Activated CD4-positive, alpha-beta memory T cell treated with anti-CD3 and anti-CD28 coated beads, Interleukin-2, amount 10 ng/mL, durations not matched to agents 7 days and 5 days (primary cell): ENCODE results near the gene MCF2L2. TPM values are rescaled to one million over a fixed set of nuclear protein-coding genes. Genes with fewer than 3 reads are reported as not detected.

Experiments
- CTCF ChIA-PET: fragments of 350-600 bp; sonication (Branson Sonifier 250); formaldehyde crosslinking; loops from one replicate; lab custom pipeline; 2021; ENCODE audit warnings: antibody characterized with exemption, inconsistent platforms; lab: Charles Lee
- POLR2A ChIA-PET: fragments of 350-600 bp; sonication (Branson Sonifier 250); formaldehyde crosslinking; loops from one replicate; lab custom pipeline; 2021; ENCODE audit warnings: antibody characterized with exemption; lab: Charles Lee
- DNase-seq: peaks from one replicate; pipeline ENCODE4 v3.0.0-alpha.2; 2020
- H3K27ac Mint-ChIP-seq: one replicate; pipeline ENCODE4 v1.8.0; 2021; ENCODE audit warnings: mild to moderate bottlenecking, mixed read lengths
- H3K27me3 Mint-ChIP-seq: one replicate; pipeline ENCODE4 v1.8.0; 2021; ENCODE audit warnings: mixed read lengths
- H3K36me3 Mint-ChIP-seq: one replicate; pipeline ENCODE4 v1.8.0; 2021; ENCODE audit warnings: low read depth, mixed read lengths
- H3K4me1 Mint-ChIP-seq: one replicate; pipeline ENCODE4 v1.8.0; 2021; ENCODE audit warnings: mixed read lengths
- H3K4me3 Mint-ChIP-seq: one replicate; pipeline ENCODE4 v1.8.0; 2021; ENCODE audit warnings: mild to moderate bottlenecking, mixed read lengths
- H3K9me3 Mint-ChIP-seq: one replicate; pipeline ENCODE4 v1.8.0; 2021; ENCODE audit warnings: mixed read lengths
- total RNA-seq, 2 experiments: library from RNA; stranded (reverse); gene quantifications; one replicate each; pipeline ENCODE4 v1.2.3, GENCODE V29; 2021

The MCF2L2 gene
- total RNA-seq, 2 experiments from 2014 or later: 6.6 to 7.0 TPM

- Mint-ChIP-seq H3K4me3 (no peak overlapping the region), H3K27me3 (peaks cover 18% of the 10 kb centered on the region), H3K4me1 (peaks cover 4% of the 10 kb centered on the region), H3K9me3 (no peaks in the 10 kb centered on the region), H3K27ac (no peak overlapping the region), H3K36me3 (no peaks in the 10 kb centered on the region)
- ChIA-PET CTCF (no interaction called here), POLR2A (no interaction called here)
- DNase-seq: no peak
These were observed 168.8 kb downstream of the MCF2L2 start for GRCh38 chr3:183259621-183260020.

DNA sequence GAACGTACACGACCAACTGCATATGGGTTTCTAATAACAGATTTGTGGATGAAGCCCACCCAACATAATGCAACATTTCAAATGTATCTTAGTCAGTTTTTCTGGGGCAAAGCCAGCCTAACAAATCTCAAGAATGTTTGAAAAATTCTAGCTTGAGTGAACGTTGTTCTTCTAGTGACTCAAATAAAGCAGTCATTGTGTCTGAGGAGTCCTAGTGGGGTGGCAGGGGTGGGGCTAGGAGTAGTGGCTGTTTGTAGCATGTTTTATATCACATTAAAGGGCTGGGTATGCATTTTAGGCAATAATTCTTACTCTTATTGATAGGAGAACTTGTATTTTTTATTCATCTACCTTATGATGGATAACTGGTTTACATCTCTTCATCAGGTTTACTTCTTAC lies 169.3 kb downstream of the MCF2L2 start:
- Mint-ChIP-seq H3K4me3 (no peak overlapping the region), H3K36me3 (no peaks in the 10 kb centered on the region), H3K27me3 (peaks cover 19% of the 10 kb centered on the region), H3K4me1 (peaks cover 5% of the 10 kb centered on the region), H3K27ac (no peak overlapping the region), H3K9me3 (no peaks in the 10 kb centered on the region)
- POLR2A ChIA-PET: no interaction called here
- DNase-seq: no peak
- CTCF ChIA-PET: interaction anchor here (2.5 kb wide), 1 partner anchor 27 kb away, joined by 7 read pairs; no protein-coding TSS in a partner anchor

GRCh38 chr3:183255348-183255730 lies 173.1 kb downstream of the MCF2L2 start:
- POLR2A ChIA-PET: no interaction called here

DNA sequence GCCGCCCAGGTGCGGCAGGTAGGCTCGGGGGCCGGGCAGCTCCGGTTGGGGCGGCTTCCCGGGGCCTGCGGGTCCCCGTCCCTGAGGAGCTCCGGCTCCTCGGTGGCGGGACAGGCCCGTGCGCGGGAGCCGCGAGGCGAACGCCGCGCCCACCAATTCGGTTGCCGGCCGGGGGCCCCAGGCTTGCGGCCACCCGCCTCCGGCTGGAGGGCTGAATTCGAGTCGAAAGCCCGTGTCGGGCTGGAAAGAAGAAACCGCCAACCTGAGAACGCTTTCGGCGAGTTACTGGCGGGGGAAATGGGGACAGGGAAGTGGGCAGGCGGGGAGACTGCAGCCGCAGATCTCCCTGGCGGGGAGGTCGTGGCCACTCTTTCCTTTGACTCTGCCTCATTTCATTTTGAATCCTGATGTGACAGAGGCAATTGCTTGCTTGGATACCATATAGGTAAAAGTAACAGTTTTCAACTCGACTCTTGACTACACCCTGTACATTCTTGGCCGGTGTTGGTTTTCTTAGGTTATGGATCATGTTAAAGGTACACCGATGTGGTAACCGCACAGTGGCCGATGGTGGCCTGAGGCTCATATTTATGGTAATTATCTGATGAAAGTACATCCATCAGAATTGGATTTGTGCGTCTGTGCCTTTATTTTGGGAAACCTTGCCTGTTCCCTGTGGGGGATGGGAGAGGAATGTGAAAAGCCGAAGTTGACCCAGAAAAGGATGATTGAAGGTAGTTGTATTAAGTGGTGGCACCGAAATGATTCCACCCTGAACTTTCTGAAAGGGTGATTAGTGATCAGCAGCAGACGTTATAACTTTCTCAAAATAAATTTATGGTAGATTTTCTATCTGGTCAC lies 173.7 kb downstream of the MCF2L2 start:
- POLR2A ChIA-PET: interaction anchor here (1.0 kb wide), 1 partner anchor 174 kb away, joined by 3 read pairs; the partner anchor contains the start of gene MCF2L2
- no peaks in the 10 kb centered on the region for H3K9me3 Mint-ChIP-seq
- CTCF ChIA-PET: interaction anchor here (1.3 to 1.6 kb wide), 3 partner anchors 66 to 129 kb away, joined by 3 to 8 read pairs (median 4); no protein-coding TSS in a partner anchor
- no peaks in the 10 kb centered on the region for H3K36me3 Mint-ChIP-seq
- peak overlapping the region; percentile 58 for H3K4me3 Mint-ChIP-seq
- peaks cover 9% of the 10 kb centered on the region for H3K4me1 Mint-ChIP-seq
- H3K27ac Mint-ChIP-seq: no peak overlapping the region
- DNase-seq: no peak
- peaks cover 31% of the 10 kb centered on the region for H3K27me3 Mint-ChIP-seq

More at GRCh38 chr3:183255348-183255730, 173.1 kb downstream of the MCF2L2 start:
- no peaks in the 10 kb centered on the region for H3K36me3 Mint-ChIP-seq
- CTCF ChIA-PET: no interaction called here
- H3K4me1 Mint-ChIP-seq: peaks cover 9% of the 10 kb centered on the region
- no peak overlapping the region for H3K27ac Mint-ChIP-seq
- peaks cover 31% of the 10 kb centered on the region for H3K27me3 Mint-ChIP-seq
- peak overlapping the region; percentile 58 for H3K4me3 Mint-ChIP-seq
- DNase-seq: no peak
- H3K9me3 Mint-ChIP-seq: no peaks in the 10 kb centered on the region

DNA sequence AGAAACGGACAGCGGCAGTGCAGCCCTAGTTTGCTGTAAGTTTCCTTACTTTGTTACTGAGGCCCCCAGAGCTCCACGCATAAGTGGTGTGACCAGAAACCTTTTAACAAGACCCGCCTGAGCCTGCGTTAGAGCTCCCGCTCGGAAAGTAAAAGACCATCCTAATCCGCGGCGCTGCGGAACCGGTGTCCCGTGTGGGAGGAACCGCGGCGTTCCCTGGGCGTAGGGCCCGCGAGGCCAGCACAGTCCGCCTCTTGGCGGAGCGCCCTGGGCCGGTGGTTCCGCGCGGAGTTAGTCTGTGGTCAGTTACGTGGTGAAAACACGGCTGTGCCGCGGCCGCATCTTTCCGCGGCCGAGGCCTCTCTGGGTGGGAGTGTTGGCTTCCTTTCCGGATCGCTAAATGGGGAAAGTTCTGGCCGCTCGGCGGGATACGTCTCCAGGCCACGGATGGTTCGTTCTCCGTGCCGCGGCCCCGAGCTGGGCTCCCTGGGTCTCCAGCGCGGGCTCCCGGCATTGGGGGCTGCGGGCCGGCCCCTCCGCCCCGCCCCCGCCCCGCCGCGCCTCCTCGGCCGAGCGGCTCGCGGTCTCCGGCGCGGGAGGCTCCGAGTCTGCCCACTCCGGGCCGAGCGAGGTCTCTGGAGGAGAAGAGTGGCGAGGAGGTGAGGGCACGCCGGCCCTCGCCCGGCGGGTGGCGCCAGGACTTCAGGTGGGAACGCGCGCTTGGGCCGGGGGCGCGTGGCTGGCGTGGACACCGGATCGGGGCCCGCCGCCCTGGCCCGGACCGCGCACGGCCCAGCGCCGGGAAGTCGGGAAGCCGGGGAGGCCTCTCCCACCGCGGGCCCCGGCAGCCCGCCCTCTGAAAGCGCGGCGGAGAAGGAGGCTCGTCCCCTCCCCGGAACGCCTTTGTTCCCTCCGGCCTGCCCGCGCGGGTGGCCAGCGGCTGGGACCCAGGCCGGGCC lies 174.6 kb downstream of the MCF2L2 start:
- ChIA-PET CTCF (interaction anchor here (1.3 to 1.6 kb wide), 3 partner anchors 67 to 130 kb away, joined by 3 to 8 read pairs (median 4); no protein-coding TSS in a partner anchor), POLR2A (interaction anchor here (1.0 to 1.2 kb wide), 2 partner anchors 29 to 175 kb away, joined by 3 read pairs; partner anchors contain the start of gene MCF2L2)
- peak; percentile 24 for DNase-seq
- H3K27ac Mint-ChIP-seq: no peak overlapping the region
- H3K27me3 Mint-ChIP-seq: peaks cover 31% of the 10 kb centered on the region
- H3K4me3 Mint-ChIP-seq: peak overlapping the region; percentile 64
- peaks cover 9% of the 10 kb centered on the region for H3K4me1 Mint-ChIP-seq
- H3K9me3 Mint-ChIP-seq: no peaks in the 10 kb centered on the region
- no peaks in the 10 kb centered on the region for H3K36me3 Mint-ChIP-seq

GRCh38 chr3:183252973-183253527 lies 175.4 kb downstream of the MCF2L2 start, which contains the start of gene B3GNT5:
Gene B3GNT5 (plus strand): TSS chr3:183253253. CDS start chr3:183269799, 16,546 bp downstream.
- Mint-ChIP-seq H3K27me3 (peaks cover 28% of the 10 kb centered on the region), H3K27ac (no peak within 1 kb of the TSS), H3K4me3 (peak within 1 kb of the TSS; percentile 64), H3K36me3 (no peaks in the 10 kb centered on the region), H3K9me3 (no peaks in the 10 kb centered on the region), H3K4me1 (peaks cover 9% of the 10 kb centered on the region)
- POLR2A ChIA-PET: interaction anchor here (1.2 to 1.5 kb wide), 2 partner anchors 10 to 28 kb away, joined by 3 read pairs; no protein-coding TSS in a partner anchor
- DNase-seq: peak; percentile 26
- CTCF ChIA-PET: interaction anchor here (0.6 to 1.6 kb wide), 4 partner anchors 67 to 131 kb away, joined by 3 to 8 read pairs (median 4); no protein-coding TSS in a partner anchor

DNA sequence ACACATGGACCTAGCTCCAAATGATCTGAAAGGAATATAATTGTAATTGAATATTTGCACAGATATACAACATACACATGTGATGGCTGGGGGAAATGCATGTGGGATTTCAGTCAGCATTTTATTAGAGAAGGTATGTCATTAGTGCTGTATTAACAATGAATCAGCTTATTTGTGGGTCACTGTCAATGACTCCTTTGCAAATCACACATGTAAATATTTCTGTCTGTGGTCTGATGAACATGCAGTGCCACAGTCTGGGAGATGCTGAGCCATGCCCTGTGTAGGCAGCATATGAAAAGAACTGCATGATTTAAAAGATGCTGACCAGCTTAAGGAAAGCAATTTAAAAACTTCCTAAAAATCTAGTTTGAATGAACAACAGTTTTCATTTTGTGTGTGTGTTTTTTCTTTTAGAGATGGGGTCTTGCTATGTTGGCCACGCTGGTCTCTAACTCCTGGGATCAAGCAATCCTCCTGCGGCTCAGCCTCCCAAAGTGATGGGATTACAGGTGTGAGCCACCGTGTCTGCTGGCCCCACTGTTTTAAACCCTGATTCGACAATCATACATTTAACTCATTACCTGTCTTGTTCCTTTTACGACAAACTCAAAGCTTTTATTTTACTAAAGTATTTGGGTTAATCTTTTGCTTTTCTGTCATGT lies 176.2 kb downstream of the MCF2L2 start:
- Mint-ChIP-seq H3K27me3 (peaks cover 28% of the 10 kb centered on the region), H3K4me1 (peaks cover 9% of the 10 kb centered on the region), H3K27ac (no peak overlapping the region), H3K4me3 (peak overlapping the region; percentile 58), H3K36me3 (no peaks in the 10 kb centered on the region), H3K9me3 (no peaks in the 10 kb centered on the region)
- no peak for DNase-seq
- ChIA-PET CTCF (interaction anchor here (0.6 to 0.8 kb wide), 2 partner anchors 75 to 130 kb away, joined by 3 read pairs; no protein-coding TSS in a partner anchor), POLR2A (interaction anchor here (1.2 to 1.5 kb wide), 2 partner anchors 11 to 28 kb away, joined by 3 read pairs; no protein-coding TSS in a partner anchor)

GRCh38 chr3:183249006-183249718 lies 179.3 kb downstream of the MCF2L2 start:
- CTCF ChIA-PET: no interaction called here
- Mint-ChIP-seq H3K4me3 (no peak overlapping the region), H3K9me3 (no peaks in the 10 kb centered on the region), H3K36me3 (no peaks in the 10 kb centered on the region), H3K27ac (no peak overlapping the region), H3K4me1 (peaks cover 4% of the 10 kb centered on the region), H3K27me3 (peaks cover 12% of the 10 kb centered on the region)
- POLR2A ChIA-PET: no interaction called here
- DNase-seq: no peak

GRCh38 chr3:183247011-183247589 lies 181.3 kb downstream of the MCF2L2 start:
- ChIA-PET CTCF (no interaction called here), POLR2A (no interaction called here)
- Mint-ChIP-seq H3K27ac (no peak overlapping the region), H3K36me3 (peaks cover 10% of the 10 kb centered on the region), H3K27me3 (no peaks in the 10 kb centered on the region), H3K4me1 (no peaks in the 10 kb centered on the region), H3K9me3 (peaks cover 9% of the 10 kb centered on the region), H3K4me3 (no peak overlapping the region)
- no peak for DNase-seq

DNA sequence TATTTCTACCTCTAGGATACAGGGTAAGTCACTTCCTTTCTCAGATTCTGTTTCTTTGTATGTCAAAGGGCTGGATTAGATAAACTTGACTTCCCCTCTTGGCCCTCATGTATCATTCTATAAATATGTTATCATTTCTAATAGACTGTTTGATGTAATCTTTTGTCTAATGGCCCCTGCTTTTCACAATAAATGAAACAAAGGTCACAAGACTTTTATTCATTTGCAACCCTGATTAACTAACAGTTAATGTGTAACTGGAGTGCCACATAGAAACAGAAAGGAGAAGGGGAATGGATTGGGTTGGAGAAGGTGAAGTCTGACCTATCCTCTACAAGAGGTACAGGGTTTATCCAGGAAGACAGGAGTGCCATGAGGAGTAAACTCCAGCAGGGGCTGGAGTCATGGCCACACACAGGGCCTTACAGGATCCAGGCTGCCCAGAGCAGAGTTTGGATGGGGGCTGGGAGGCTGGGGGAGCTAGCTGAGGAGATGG lies 183.4 kb downstream of the MCF2L2 start:
- Mint-ChIP-seq H3K27ac (no peak overlapping the region), H3K27me3 (no peaks in the 10 kb centered on the region), H3K36me3 (peaks cover 20% of the 10 kb centered on the region), H3K4me1 (no peaks in the 10 kb centered on the region), H3K4me3 (no peak overlapping the region), H3K9me3 (peaks cover 21% of the 10 kb centered on the region)
- no peak for DNase-seq
- ChIA-PET POLR2A (no interaction called here), CTCF (no interaction called here)

DNA sequence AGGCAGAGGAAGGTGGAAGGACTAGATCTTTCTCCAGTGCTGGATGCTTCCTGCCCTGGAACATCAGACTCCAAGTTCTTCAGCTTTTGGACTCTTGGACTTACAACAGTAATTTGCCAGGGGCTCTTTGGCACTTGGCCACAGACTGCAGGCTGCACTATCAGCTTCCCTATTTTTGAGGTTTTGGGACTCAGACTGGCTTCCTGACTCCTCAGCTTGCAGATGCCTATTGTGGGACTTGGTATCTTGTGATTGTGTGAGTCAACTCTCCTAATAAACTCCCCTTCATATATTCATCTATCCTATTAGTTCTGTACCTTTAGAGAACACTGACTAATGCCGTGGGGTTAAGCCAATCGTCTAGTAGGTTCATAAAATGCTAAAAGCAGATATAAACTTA lies 184.2 kb downstream of the MCF2L2 start:
- H3K4me3 Mint-ChIP-seq: no peak overlapping the region
- no peaks in the 10 kb centered on the region for H3K4me1 Mint-ChIP-seq
- POLR2A ChIA-PET: no interaction called here
- DNase-seq: no peak
- H3K9me3 Mint-ChIP-seq: peaks cover 27% of the 10 kb centered on the region
- CTCF ChIA-PET: no interaction called here
- peaks cover 24% of the 10 kb centered on the region for H3K36me3 Mint-ChIP-seq
- no peak overlapping the region for H3K27ac Mint-ChIP-seq
- H3K27me3 Mint-ChIP-seq: no peaks in the 10 kb centered on the region
